HG03064 (cell line): ENCODE data around the gene OGFOD1.

Experiments used
- ATAC-seq: cut with Tn5 transposase; IDR thresholded peaks from one replicate; pipeline ENCODE4 v1.9.1; 2021; ENCODE audit warnings: low read depth; ENCODE audit not compliant: unreplicated experiment

The OGFOD1 gene

DNA sequence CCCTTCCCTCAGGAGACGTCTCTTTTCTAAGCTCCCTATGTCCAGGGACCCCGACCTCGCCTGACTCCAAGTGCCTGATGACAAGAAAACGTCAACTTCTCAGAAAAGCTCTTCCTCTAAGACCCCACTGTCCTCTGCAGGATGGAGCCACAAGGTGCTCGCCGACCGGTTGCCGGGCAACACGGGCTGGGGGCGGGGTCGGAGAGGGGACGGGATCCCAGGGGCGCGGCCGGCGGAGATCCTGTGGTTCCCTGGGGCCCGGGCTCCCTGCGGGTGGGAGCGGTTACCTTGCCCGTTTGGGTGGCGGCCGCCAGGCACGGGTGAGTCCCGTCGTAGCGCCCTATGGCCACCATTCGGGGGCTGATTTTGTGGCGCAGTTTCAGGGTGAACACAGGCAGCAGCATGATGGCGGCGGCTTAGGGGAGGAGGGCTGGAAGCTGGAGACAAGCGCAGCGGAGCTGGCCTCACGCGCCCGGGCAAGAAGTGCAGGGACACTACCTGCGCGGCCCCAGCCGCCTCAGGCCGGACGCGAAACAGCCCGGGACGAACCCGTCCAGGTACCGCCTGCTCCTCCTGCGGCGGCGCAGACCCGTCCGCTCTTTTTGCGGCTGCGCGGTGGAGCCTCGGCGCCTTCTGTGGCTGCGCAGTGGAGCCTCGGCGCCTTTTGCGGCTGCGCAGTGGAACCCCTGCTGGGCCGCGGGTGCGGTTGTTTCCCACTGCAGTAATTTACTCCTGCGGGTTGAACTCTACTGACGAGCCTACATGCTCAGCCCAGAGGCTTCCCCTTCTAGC lies 68.3 kb downstream of the OGFOD1 start, which contains the start of gene BBS2:
Gene BBS2, minus strand, starts transcription at position 566 of the 792 bp plus-strand sequence. Its CDS starts 162 bp downstream, at position 404.
- peak; percentile 78 for ATAC-seq

DNA sequence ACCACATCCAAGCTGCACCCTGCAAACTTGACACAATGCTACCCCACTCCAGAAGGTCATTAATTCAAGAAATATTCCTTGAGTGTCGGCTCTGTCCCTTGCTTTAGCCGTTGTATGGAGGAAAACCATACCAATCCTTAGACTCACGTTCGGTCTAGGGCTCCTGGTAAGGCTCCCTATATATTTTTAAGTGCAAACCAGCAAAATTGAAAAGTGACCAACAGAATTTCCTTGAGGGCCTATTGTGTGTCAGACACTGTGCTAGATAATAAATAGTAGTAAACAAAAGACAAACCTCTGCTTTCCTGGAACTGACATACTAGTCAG lies 68.9 kb downstream of the OGFOD1 start:
- no peak for ATAC-seq

DNA sequence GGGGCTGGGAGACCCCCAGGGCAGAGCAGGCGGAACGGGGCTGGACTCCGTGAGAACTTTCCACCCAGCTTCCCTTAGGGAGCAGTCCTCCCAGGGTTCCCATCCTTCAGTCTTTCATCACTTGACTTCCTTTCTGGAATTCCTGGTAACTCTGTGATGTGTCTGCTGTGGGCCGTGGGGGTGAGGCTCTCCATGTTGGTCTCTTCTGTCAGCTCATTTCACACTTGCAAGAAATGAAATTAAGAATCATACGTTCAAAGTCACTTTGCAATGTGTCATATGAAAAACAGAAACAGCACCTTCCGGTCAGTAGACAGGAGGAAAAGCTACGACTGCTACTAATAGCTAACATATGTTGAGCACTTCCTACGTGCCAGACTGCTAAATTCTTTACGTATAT lies 73.9 kb downstream of the OGFOD1 start:
- ATAC-seq, result no peak
